ENCODE results near the gene CLEC1A. TPM values are rescaled to one million over a fixed set of nuclear protein-coding genes. Genes with fewer than 3 reads are reported as not detected.

The CLEC1A gene
- total RNA-seq (3.2 TPM), polyA plus RNA-seq (6.0 TPM)

- peak within 1 kb of the TSS; percentile 41 for H3K27ac ChIP-seq (ENCODE audit: low read depth)
- WGBS = 47% methylated on average over 10 of the region's 10 CpGs
- no peaks in the 10 kb centered on the region for H3K4me1 ChIP-seq (ENCODE audit: insufficient read depth)
- no peak for DNase-seq (ENCODE audit: extremely low spot score)
- no peaks in the 10 kb centered on the region for H3K36me3 ChIP-seq (ENCODE audit: insufficient read depth)
- H3K4me3 ChIP-seq (ENCODE audit: low read depth, low read length) = no peak within 1 kb of the TSS
These were observed at the start of gene CLEC1A for GRCh38 chr12:10098791-10099190. CLEC1A (minus strand) TSS chr12:10098985; CDS start chr12:10098922, 63 bp downstream.

- WGBS = 87% methylated on average over 5 of the region's 5 CpGs
- Histone ChIP-seq H3K4me1 (ENCODE audit: insufficient read depth) (no peaks in the 10 kb centered on the region), H3K27ac (ENCODE audit: low read depth) (no peak overlapping the region), H3K4me3 (ENCODE audit: low read depth, low read length) (no peak overlapping the region), H3K36me3 (ENCODE audit: insufficient read depth) (no peaks in the 10 kb centered on the region)
- DNase-seq (ENCODE audit: extremely low spot score) = no peak
These were observed 49.1 kb upstream of the CLEC1A start for GRCh38 chr12:10147714-10148403.

- no peaks in the 10 kb centered on the region for H3K36me3 ChIP-seq (ENCODE audit: insufficient read depth)
- WGBS = 37% methylated on average over 1 of the region's 1 CpG
- H3K4me3 ChIP-seq (ENCODE audit: low read depth, low read length) = no peak overlapping the region
- H3K4me1 ChIP-seq (ENCODE audit: insufficient read depth) = no peaks in the 10 kb centered on the region
- no peak overlapping the region for H3K27ac ChIP-seq (ENCODE audit: low read depth)
- DNase-seq (ENCODE audit: extremely low spot score) = no peak
These were observed 44.3 kb upstream of the CLEC1A start for GRCh38 chr12:10142976-10143589.

- Histone ChIP-seq H3K36me3 (ENCODE audit: insufficient read depth) (no peaks in the 10 kb centered on the region), H3K4me3 (ENCODE audit: low read depth, low read length) (no peak overlapping the region), H3K27ac (ENCODE audit: low read depth) (no peak overlapping the region), H3K4me1 (ENCODE audit: insufficient read depth) (no peaks in the 10 kb centered on the region)
- 29% methylated on average over 2 of the region's 2 CpGs for WGBS
- peak; percentile 35 for DNase-seq (ENCODE audit: extremely low spot score)
These were observed 41.2 kb upstream of the CLEC1A start for GRCh38 chr12:10140001-10140400.

- no peak for DNase-seq (ENCODE audit: extremely low spot score)
- no peak overlapping the region for H3K4me3 ChIP-seq (ENCODE audit: low read depth, low read length)
- no peaks in the 10 kb centered on the region for H3K36me3 ChIP-seq (ENCODE audit: insufficient read depth)
- no peak overlapping the region for H3K27ac ChIP-seq (ENCODE audit: low read depth)
- H3K4me1 ChIP-seq (ENCODE audit: insufficient read depth) = no peaks in the 10 kb centered on the region
- WGBS = 75% methylated on average over 13 of the region's 13 CpGs
These were observed 37.9 kb upstream of the CLEC1A start for GRCh38 chr12:10136637-10137205.

- no peaks in the 10 kb centered on the region for H3K4me1 ChIP-seq (ENCODE audit: insufficient read depth)
- no peak overlapping the region for H3K4me3 ChIP-seq (ENCODE audit: low read depth, low read length)
- DNase-seq (ENCODE audit: extremely low spot score) = no peak
- no peak overlapping the region for H3K27ac ChIP-seq (ENCODE audit: low read depth)
- no peaks in the 10 kb centered on the region for H3K36me3 ChIP-seq (ENCODE audit: insufficient read depth)
- 79% methylated on average over 4 of the region's 4 CpGs for WGBS
These were observed 36.3 kb upstream of the CLEC1A start for GRCh38 chr12:10135126-10135525.

- H3K36me3 ChIP-seq (ENCODE audit: insufficient read depth) = no peaks in the 10 kb centered on the region
- DNase-seq (ENCODE audit: extremely low spot score) = no peak
- no peak overlapping the region for H3K27ac ChIP-seq (ENCODE audit: low read depth)
- no peaks in the 10 kb centered on the region for H3K4me1 ChIP-seq (ENCODE audit: insufficient read depth)
- no peak overlapping the region for H3K4me3 ChIP-seq (ENCODE audit: low read depth, low read length)
- 65% methylated on average over 6 of the region's 6 CpGs for WGBS
These were observed 34.1 kb upstream of the CLEC1A start for GRCh38 chr12:10132850-10133370.

GRCh38 chr12:10131111-10131690 lies 32.4 kb upstream of the CLEC1A start:
- Histone ChIP-seq H3K4me3 (ENCODE audit: low read depth, low read length) (no peak overlapping the region), H3K4me1 (ENCODE audit: insufficient read depth) (no peaks in the 10 kb centered on the region), H3K27ac (ENCODE audit: low read depth) (no peak overlapping the region), H3K36me3 (ENCODE audit: insufficient read depth) (no peaks in the 10 kb centered on the region)
- WGBS = 38% methylated on average over 2 of the region's 2 CpGs
- no peak for DNase-seq (ENCODE audit: extremely low spot score)

- H3K4me1 ChIP-seq (ENCODE audit: insufficient read depth) = no peaks in the 10 kb centered on the region
- no peaks in the 10 kb centered on the region for H3K36me3 ChIP-seq (ENCODE audit: insufficient read depth)
- H3K27ac ChIP-seq (ENCODE audit: low read depth) = no peak within 1 kb of the TSS
- DNase-seq (ENCODE audit: extremely low spot score) = no peak
- H3K4me3 ChIP-seq (ENCODE audit: low read depth, low read length) = no peak within 1 kb of the TSS
- WGBS = 60% methylated on average over 1 of the region's 1 CpG
These were observed 31.3 kb upstream of the CLEC1A start, which contains the start of gene CLEC7A for GRCh38 chr12:10130042-10130441. CLEC7A (minus strand) TSS chr12:10130199; CDS start chr12:10130082, 117 bp downstream.

- no peak for DNase-seq (ENCODE audit: extremely low spot score)
- no peaks in the 10 kb centered on the region for H3K36me3 ChIP-seq (ENCODE audit: insufficient read depth)
- no peak overlapping the region for H3K27ac ChIP-seq (ENCODE audit: low read depth)
- H3K4me1 ChIP-seq (ENCODE audit: insufficient read depth) = no peaks in the 10 kb centered on the region
- no peak overlapping the region for H3K4me3 ChIP-seq (ENCODE audit: low read depth, low read length)
- 82% methylated on average over 5 of the region's 5 CpGs for WGBS
These were observed 29.9 kb upstream of the CLEC1A start for GRCh38 chr12:10128687-10129086.

GRCh38 chr12:10126413-10126812 lies 27.6 kb upstream of the CLEC1A start:
- 42% methylated on average over 1 of the region's 1 CpG for WGBS
- no peak for DNase-seq (ENCODE audit: extremely low spot score)
- H3K36me3 ChIP-seq (ENCODE audit: insufficient read depth) = no peaks in the 10 kb centered on the region
- no peak overlapping the region for H3K4me3 ChIP-seq (ENCODE audit: low read depth, low read length)
- H3K4me1 ChIP-seq (ENCODE audit: insufficient read depth) = no peaks in the 10 kb centered on the region
- no peak overlapping the region for H3K27ac ChIP-seq (ENCODE audit: low read depth)

- 91% methylated on average over 4 of the region's 4 CpGs for WGBS
These were observed 23.9 kb upstream of the CLEC1A start for GRCh38 chr12:10122689-10123088.

GRCh38 chr12:10121278-10121677 lies 22.5 kb upstream of the CLEC1A start:
- 26% methylated on average over 7 of the region's 7 CpGs for WGBS
- DNase-seq (ENCODE audit: extremely low spot score) = no peak
- Histone ChIP-seq H3K4me3 (ENCODE audit: low read depth, low read length) (no peak overlapping the region), H3K4me1 (ENCODE audit: insufficient read depth) (no peaks in the 10 kb centered on the region), H3K36me3 (ENCODE audit: insufficient read depth) (no peaks in the 10 kb centered on the region), H3K27ac (ENCODE audit: low read depth) (no peak overlapping the region)

More at GRCh38 chr12:10122689-10123088, 23.9 kb upstream of the CLEC1A start:
- no peak overlapping the region for H3K4me3 ChIP-seq (ENCODE audit: low read depth, low read length)
- no peaks in the 10 kb centered on the region for H3K36me3 ChIP-seq (ENCODE audit: insufficient read depth)
- no peak for DNase-seq (ENCODE audit: extremely low spot score)
- no peaks in the 10 kb centered on the region for H3K4me1 ChIP-seq (ENCODE audit: insufficient read depth)
- no peak overlapping the region for H3K27ac ChIP-seq (ENCODE audit: low read depth)

Data from urinary bladder (tissue), 4 donors.